Left lung (tissue), 10 donors: Measurements from ENCODE around the gene GDF10. TPM values are rescaled to one million over a fixed set of nuclear protein-coding genes. Genes with fewer than 3 reads are reported as not detected.

Experiments
- ATAC-seq: fragments of 200-7000 bp; cut with Tn5 transposase; one replicate; pipeline ENCODE4 v1.9.1; 2020; ENCODE audit warnings: moderate library complexity
- DNase-seq, 4 donors: peaks; one replicate each; pipeline ENCODE4 v3.0.0-alpha.2; 2013 to 2020
- H3K27ac ChIP-seq, 2 donors: fragments of 200-600 bp; sonication (generic) in 1 of 2; one replicate each; pipeline versions ENCODE4 v1.5.0 to v1.8.0; 2020 to 2021
- H3K27me3 ChIP-seq, 2 donors: fragments of 200-600 bp; sonication (generic) in 1 of 2; one replicate each; pipeline versions ENCODE4 v1.5.0 to v1.8.0; 2020 to 2021
- H3K36me3 ChIP-seq, 2 donors: fragments of 200-600 bp; sonication (generic) in 1 of 2; one replicate each; pipeline versions ENCODE4 v1.5.0 to v1.8.0; 2020 to 2021
- H3K4me1 ChIP-seq, 2 donors: fragments of 200-600 bp; one replicate each; pipeline ENCODE4 v1.8.0; 2021
- H3K4me3 ChIP-seq, 2 donors: fragments of 200-600 bp; sonication (generic) in 1 of 2; one replicate each; pipeline versions ENCODE4 v1.5.0 to v1.8.0; 2020 to 2021; ENCODE audit warnings: mild to moderate bottlenecking in 1 of 2
- H3K9me3 ChIP-seq, 2 donors: fragments of 200-600 bp; sonication (generic) in 1 of 2; one replicate each; pipeline versions ENCODE4 v1.5.0 to v1.8.0; 2020 to 2021
- CTCF ChIP-seq, 2 donors: fragments of 200-600 bp; sonication (generic) in 1 of 2; IDR thresholded peaks; one replicate each; pipeline versions ENCODE4 v1.5.0 to v1.8.0; 2021; ENCODE audit warnings: antibody characterized with exemption in 2 of 2
- intact Hi-C, 2 donors: fragments of 100-400 bp; cut with DNase I; formaldehyde crosslinking; loops; one replicate each; pipeline versions ENCODE4 v1.11.2 to v1.14.2; 2022
- polyA plus RNA-seq, 6 donors: library from polyadenylated mRNA; unstranded; fragments of 120-200 nt; gene quantifications; one replicate each; pipeline ENCODE4 v1.2.1, GENCODE V29; 2013; ENCODE audit not compliant: insufficient read length in 6 of 6
- total RNA-seq, 2 donors: library from RNA; stranded (reverse); fragmentation: NEBNext Ultra II Directional; extraction: Animal tissue kit (Norgen Biotek cat#: 25700); gene quantifications; one replicate each; pipeline ENCODE4 v1.2.1, GENCODE V29; 2021
- donor health status: DM: no; HTN: yes; CAD: no.
- donor health status: DM: no; HTN: no; CAD: no.

GDF10 gene
- total and polyA plus RNA-seq, 8 donors, result 9.4 to 169 (median 102) TPM

- intact Hi-C loops, result no loop called here
- no peaks in the 10 kb centered on the region for H3K9me3 ChIP-seq
Observed at GRCh38 chr10:47261556-47261955, 38.4 kb upstream of the GDF10 start.

GRCh38 chr10:47262606-47263533 is 37.1 kb upstream of the GDF10 start:
- intact Hi-C loops, result no loop called here
- Histone ChIP-seq H3K9me3 (no peaks in the 10 kb centered on the region), H3K27me3 (no peaks in the 10 kb centered on the region), H3K4me1 (peaks cover 0 to 22% of the 10 kb centered on the region in 2 donors), H3K4me3 (no peak overlapping the region), H3K27ac (no peak overlapping the region), H3K36me3 (no peaks in the 10 kb centered on the region)
- TF ChIP-seq CTCF (IDR thresholded peaks at IDR 0.05), result no peak
- ATAC-seq (no peak), DNase-seq (no peak)

More at GRCh38 chr10:47261556-47261955, 38.4 kb upstream of the GDF10 start:
- H3K36me3 ChIP-seq, result no peaks in the 10 kb centered on the region
- no peaks in the 10 kb centered on the region for H3K27me3 ChIP-seq
- H3K27ac ChIP-seq, result no peak overlapping the region
- DNase-seq (no peak), ATAC-seq (no peak)
- peaks cover 0 to 33% of the 10 kb centered on the region in 2 donors for H3K4me1 ChIP-seq
- no peak for TF ChIP-seq CTCF (IDR thresholded peaks at IDR 0.05)
- H3K4me3 ChIP-seq, result no peak overlapping the region

GRCh38 chr10:47264797-47265281 is 35.2 kb upstream of the GDF10 start:
- Histone ChIP-seq H3K36me3 (no peaks in the 10 kb centered on the region), H3K4me1 (peaks cover 0 to 15% of the 10 kb centered on the region in 2 donors), H3K27me3 (no peaks in the 10 kb centered on the region), H3K4me3 (no peak overlapping the region), H3K9me3 (no peaks in the 10 kb centered on the region), H3K27ac (no peak overlapping the region)
- DNase-seq, result no peak
- no peak for TF ChIP-seq CTCF (IDR thresholded peaks at IDR 0.05)
- intact Hi-C loops, result no loop called here
- ATAC-seq, result peak; percentile 13

- H3K36me3 ChIP-seq, result no peaks in the 10 kb centered on the region
- no peak overlapping the region for H3K4me3 ChIP-seq
- ATAC-seq (no peak), DNase-seq (no peak)
- no peak overlapping the region for H3K27ac ChIP-seq
- no peaks in the 10 kb centered on the region for H3K9me3 ChIP-seq
- H3K4me1 ChIP-seq, result peaks cover 0 to 6% of the 10 kb centered on the region in 2 donors
- TF ChIP-seq CTCF (IDR thresholded peaks at IDR 0.05), result no peak
- H3K27me3 ChIP-seq, result no peaks in the 10 kb centered on the region
- intact Hi-C loops, result no loop called here
Observed at GRCh38 chr10:47266602-47267001, 33.4 kb upstream of the GDF10 start.

- H3K27me3 ChIP-seq, result no peaks in the 10 kb centered on the region
- H3K9me3 ChIP-seq, result peaks cover 0 to 13% of the 10 kb centered on the region in 2 donors
- intact Hi-C loops, result no loop called here
- ATAC-seq (no peak), DNase-seq (no peak)
- no peak overlapping the region for H3K27ac ChIP-seq
- H3K4me1 ChIP-seq, result peaks cover 0 to 6% of the 10 kb centered on the region in 2 donors
- no peaks in the 10 kb centered on the region for H3K36me3 ChIP-seq
- no peak for TF ChIP-seq CTCF (IDR thresholded peaks at IDR 0.05)
- no peak overlapping the region for H3K4me3 ChIP-seq
Observed at GRCh38 chr10:47268696-47269095, 31.3 kb upstream of the GDF10 start.
